Right renal pelvis (tissue), 4 donors: ENCODE data around the gene DOCK2. TPM values are rescaled to one million over a fixed set of nuclear protein-coding genes. Genes with fewer than 3 reads are reported as not detected.

Experiments
- DNase-seq, 4 donors: peaks; one replicate each; pipeline ENCODE4 v3.0.0-alpha.2; 2013; ENCODE audit warnings: low read depth in 4 of 4, low spot score in 3 of 4, missing footprints in 1 of 4
- polyA plus RNA-seq, 4 donors: library from polyadenylated mRNA; unstranded; fragments of 120-200 nt; gene quantifications; one replicate each; pipeline ENCODE4 v1.2.1, GENCODE V29; 2013; ENCODE audit not compliant: insufficient read length in 4 of 4

Gene DOCK2
- polyA plus RNA-seq, 4 donors: 2.3 to 4.0 (median 2.5) TPM

DNA sequence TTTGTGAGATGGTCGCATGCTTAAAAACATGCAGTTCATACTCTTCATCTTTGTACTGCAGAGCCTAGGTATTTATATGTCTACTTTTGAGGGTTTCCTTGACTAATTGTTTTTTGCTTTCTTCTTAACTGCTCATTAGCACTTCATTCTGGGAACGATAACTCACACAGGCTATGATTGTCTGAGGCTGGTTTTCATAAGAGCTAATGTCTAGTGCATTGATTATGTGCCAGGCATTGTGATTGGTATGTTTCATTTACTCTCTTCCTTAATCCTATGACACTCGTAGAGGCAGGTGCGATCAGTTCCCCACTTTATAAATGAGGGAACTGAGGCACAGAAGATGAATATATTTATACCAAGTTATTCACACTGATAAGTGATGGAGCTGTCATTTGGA is 249.6 kb downstream of the DOCK2 start:
- DNase-seq: no peak

- DNase-seq: no peak
Observed at GRCh38 chr5:169889572-169889971, 252.5 kb downstream of the DOCK2 start.

- DNase-seq: no peak
Observed at GRCh38 chr5:169893010-169893409, 255.9 kb downstream of the DOCK2 start.

- DNase-seq: no peak
Observed at GRCh38 chr5:169893571-169893970, 256.5 kb downstream of the DOCK2 start.

GRCh38 chr5:169895926-169896325 is 258.9 kb downstream of the DOCK2 start:
- DNase-seq: no peak

DNA sequence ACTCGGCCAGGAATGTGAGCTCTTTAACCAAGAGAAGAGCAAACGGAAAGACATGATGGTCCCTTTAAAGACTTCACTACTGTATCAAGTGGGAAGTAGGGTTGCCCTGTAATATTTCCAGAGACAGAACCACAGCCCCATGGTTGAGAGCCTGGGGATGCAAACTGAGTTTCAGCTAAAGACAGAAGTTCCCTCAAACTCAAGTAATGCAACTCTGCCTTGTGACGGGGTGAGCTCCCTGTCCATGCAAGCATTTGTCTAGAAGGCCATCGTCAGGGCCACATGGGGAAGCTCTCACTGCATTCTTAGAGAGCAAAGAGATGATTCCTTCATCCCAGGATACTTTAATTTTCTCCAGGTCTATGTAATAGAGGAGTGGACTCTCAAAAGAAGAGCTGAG is 260.4 kb downstream of the DOCK2 start:
- no peak for DNase-seq

DNA sequence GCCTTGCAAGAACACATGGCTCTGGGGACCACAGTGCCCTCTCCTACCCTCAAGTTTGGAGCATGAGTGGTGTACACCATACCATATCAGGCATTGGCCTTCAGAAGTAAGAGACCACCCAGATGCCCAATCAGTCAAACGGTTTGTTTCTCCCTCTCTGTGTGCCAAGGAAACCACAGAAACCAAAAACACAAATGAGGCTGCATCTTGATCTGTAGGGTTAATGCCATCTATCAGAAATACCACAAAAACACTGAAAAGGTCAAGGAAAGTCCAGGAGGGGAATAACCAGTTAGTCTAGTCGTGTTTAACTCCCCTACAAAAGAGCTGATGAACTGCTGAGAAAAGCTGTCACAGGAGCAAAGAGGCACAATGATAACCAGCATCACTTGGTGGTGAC is 264.8 kb downstream of the DOCK2 start:
- no peak for DNase-seq

GRCh38 chr5:169904059-169904458 is 267.0 kb downstream of the DOCK2 start:
- DNase-seq: no peak

DNA sequence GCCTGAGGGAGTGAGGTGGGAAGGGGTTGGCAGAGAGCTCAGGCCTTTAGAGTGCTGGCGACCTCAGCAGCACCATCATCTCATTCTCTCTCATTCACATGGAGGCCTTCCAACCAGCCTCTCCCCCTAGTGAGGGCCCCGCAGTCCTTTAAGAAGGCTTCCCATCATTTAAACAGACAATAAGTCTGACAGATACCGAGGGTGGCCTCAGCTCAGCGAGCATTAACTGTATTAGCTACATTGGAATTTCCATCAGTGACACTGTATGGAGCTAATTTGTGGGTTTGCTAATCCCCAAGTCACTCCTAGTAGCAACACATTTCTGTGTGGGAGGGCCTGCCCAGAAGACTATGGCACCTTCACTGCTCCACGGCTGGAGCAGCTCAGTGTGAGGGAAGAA is 267.4 kb downstream of the DOCK2 start:
- DNase-seq: no peak

- DNase-seq: no peak
Observed at GRCh38 chr5:169905017-169905416, 267.9 kb downstream of the DOCK2 start.

DNA sequence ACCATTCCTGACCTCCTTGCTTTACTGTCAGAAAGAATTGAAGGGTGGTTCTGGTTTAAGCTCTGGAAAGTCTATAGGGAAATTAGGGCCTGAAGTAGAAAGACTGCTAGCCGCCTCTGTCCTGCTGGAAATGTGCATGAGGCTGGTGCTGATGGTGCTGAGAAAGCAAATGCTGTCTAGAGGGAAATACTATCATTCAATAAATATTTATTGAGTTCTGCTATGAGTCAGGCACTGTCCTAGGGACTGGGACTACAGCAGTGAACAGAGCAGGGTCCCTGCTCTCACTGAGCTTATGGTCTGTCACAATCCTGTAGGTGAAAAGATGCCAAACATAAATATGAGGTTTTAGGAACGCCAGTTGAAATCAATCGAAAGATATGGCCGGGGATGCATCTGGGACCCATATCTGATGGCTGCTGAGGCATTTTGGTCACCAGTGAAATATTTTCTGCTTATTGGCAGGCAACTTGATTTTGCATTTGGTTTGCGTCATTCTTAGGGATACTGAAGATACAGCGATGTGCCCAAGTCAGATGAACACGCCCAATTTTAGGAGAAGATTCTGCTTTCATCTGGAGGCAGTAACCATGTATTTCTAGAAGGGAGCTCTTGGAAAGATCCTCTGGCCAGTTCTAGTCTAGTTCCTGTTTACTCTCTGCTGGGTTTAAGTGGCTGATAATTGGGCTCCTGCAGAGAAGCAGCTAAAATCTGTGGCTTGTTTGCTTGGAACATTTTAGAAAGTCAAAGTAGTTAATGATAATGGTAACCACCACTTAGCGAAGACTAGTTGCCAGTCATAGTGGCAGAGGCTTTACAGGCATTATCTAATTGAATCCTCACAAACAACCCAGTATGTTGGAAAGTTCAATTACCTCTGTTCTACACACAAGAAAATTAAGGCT is 269.9 kb downstream of the DOCK2 start:
- no peak for DNase-seq

GRCh38 chr5:169908864-169909263 is 271.8 kb downstream of the DOCK2 start:
- no peak for DNase-seq

DNA sequence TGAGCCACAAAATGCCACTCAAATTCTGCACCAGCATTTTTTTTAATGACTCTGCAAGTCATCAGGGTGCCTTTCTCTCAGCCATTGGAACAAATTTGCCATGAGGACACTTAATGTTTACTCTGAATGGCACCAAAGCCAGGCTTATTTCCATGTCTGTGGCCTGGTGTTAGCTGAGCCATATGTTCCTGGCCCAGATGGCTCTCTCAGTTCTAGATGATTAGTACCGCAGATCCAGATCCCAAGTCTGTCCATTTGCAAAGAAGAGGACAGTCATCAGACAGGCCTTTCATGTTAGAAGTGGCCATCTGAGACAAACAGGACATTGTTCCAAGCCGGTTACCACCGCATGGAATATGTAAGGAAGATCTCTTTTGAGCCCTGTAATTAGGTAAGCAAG is 272.9 kb downstream of the DOCK2 start:
- DNase-seq: no peak

DNA sequence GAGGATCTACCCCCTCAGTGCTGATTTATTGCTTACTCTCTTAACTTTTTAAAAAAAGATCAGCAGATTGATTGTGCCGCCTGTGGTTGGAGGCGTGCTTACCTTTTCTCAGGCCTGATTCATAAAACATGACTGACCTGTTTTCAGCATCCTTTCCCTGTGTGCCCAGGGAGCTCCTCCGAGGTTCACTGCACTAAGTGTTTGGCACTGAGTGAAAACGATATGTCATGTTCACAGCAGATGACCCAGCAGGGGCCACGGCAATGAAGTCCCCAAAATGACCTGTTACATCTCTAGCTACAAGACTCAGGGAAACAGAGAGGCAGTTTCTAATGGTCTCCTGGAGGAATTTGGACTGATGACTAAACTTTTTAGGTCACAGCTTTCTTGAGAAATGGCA is 273.3 kb downstream of the DOCK2 start:
- no peak for DNase-seq

GRCh38 chr5:169911448-169912212 is 274.6 kb downstream of the DOCK2 start:
- no peak for DNase-seq

- no peak for DNase-seq
Observed at GRCh38 chr5:169913479-169913878, 276.4 kb downstream of the DOCK2 start.

DNA sequence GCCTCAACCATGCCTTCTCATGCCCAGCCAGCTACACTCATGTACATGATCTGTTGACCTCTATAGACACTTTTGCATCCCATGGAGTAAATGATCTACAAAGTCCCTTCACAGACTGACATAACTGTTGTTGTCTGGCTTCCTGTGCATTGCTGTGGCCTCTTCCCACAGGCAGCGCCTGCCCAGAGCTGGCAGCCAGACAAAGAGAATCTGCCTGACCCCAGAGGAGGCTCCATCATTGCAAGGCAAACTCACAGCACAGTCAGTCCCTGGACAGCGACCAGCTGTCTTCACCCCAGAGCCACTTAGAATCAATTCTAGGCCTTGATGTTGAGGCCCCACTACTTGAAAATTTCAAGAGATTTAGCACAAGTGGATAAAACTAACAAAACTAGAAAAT is 277.7 kb downstream of the DOCK2 start:
- DNase-seq: peak in 1 of 4 donors; percentile 13

DNA sequence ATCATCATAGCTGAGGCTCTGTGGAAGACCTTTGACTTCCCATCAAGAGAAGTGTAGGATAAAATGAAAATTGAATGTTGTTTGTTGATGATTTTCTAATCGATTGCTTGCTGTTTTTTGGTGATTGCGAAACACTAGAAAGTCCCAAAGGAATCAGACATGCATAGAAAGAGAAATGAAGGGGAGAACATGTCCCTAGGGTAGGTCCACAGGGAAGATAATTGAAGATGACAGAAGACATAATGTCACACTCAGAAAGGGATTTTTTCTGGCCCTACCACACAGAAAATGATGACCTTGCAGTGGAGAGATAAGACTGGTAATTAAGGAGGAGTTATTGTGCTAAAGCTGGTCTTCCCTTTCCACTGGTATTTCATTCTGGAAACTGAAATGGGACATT is 280.4 kb downstream of the DOCK2 start:
- DNase-seq: no peak

DNA sequence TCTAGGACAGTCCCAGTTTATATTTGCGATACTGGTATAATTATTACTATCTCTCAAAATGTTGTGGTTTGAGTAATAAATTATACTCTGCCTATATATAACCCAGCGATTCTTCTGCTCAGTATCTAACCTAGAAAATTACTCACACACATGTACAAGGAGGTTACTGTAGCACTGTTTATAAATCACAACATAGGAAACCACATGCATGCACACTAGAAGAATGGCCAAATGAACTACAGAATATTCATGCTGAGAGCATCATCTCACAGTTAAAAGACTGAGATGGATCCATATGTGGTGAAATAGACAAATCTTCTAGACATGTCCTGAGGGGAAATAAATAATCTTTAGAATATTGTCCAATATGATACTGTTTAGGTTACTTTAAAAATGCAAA is 281.2 kb downstream of the DOCK2 start:
- no peak for DNase-seq

- DNase-seq: no peak
Observed at GRCh38 chr5:169920474-169920873, 283.4 kb downstream of the DOCK2 start.

- DNase-seq: no peak
Observed at GRCh38 chr5:169921384-169921783, 284.3 kb downstream of the DOCK2 start.

- no peak for DNase-seq
Observed at GRCh38 chr5:169921949-169922348, 284.9 kb downstream of the DOCK2 start.
